ENCODE data around the gene COG1. TPM values are rescaled to one million over a fixed set of nuclear protein-coding genes. Genes with fewer than 3 reads are reported as not detected.

The COG1 gene
- total RNA-seq, 2 experiments from 2014 or later: 29.8 to 30.6 TPM

DNA sequence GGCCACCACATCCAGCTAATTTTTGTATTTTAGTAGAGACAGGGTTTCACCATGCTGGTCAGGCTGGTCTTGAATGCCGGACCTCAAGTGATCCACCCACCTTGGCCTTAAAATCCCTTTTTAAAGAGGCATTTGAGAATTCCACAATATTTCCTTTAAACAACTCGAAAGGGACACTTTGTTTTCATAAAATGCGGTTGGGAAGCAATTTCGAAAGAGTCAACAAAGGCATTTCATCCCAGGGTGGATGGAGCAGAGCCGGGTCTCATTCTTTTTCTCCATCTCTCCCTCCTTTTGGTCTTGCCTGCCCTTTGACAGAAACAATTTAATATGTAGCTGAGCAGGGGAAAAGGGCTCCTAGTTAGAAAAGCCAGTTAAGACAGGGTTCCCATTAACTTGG, 13.5 kb upstream of the COG1 start:
- Mint-ChIP-seq H3K9me3 (no peaks in the 10 kb centered on the region), H3K36me3 (no peaks in the 10 kb centered on the region), H3K4me3 (no peak overlapping the region), H3K27ac (no peak overlapping the region), H3K27me3 (no peaks in the 10 kb centered on the region), H3K4me1 (ENCODE audit: low read depth) (no peaks in the 10 kb centered on the region)
- POLR2A ChIA-PET: no interaction called here
- no peak for DNase-seq
- CTCF ChIA-PET: no interaction called here
- intact Hi-C loops (cut with micrococcal nuclease): no loop called here

DNA sequence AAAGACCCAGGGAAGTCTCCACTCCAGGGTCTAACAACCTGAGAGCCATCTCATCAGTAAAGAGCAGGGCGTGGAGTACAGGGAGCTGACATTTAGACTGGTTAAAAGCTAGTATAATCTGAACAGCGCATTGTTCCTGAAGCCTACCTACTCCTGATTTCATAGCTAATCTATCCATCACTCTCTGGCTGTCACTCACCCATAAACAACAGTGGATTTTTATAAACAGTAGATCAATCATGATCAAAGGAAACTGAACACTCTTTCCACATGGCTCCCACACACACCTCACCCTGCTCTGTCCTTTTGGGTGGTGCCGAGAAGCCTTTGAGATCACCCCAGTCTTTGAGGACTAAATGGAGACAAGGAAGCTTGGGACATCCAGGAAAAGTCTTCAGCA, 13.0 kb upstream of the COG1 start:
- POLR2A ChIA-PET: no interaction called here
- no peaks in the 10 kb centered on the region for H3K4me1 Mint-ChIP-seq (ENCODE audit: low read depth)
- intact Hi-C loops (cut with micrococcal nuclease): no loop called here
- DNase-seq: no peak
- no peak overlapping the region for H3K4me3 Mint-ChIP-seq
- no peaks in the 10 kb centered on the region for H3K36me3 Mint-ChIP-seq
- no peaks in the 10 kb centered on the region for H3K9me3 Mint-ChIP-seq
- no peak overlapping the region for H3K27ac Mint-ChIP-seq
- H3K27me3 Mint-ChIP-seq: no peaks in the 10 kb centered on the region
- CTCF ChIA-PET: no interaction called here

DNA sequence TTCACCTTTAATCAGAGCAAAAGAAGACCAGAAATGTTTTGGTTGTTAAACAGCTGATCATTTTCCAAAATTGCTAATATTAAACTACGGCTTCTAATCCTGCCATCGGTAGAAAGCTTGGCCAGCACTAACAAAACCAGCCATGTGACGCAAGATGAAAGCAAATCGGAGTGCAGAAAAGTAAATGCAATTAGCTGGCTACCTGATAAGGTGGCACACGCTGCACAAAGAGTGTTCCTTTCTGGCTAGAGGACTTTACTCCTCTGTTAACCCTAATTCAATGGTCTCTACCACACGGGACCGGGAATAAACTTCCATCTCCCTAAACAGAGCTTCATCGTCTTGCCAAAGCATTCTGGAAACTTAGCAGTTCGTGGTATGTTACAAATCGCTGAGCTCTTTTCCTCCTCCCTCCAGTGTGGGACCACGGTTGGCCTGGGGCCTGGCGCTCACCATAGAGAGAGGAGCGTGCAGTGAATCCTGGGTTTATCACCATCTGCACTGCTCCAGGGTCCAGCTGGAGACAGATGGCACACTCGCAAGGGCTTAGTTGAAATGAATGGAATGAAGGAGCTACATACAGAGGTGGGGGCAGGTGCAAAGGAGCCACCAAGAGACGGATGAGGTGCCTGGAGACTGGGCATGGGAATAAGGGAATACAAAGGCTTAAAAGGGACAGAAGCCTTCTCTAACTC, 10.1 kb upstream of the COG1 start:
- DNase-seq: no peak
- no peaks in the 10 kb centered on the region for H3K4me1 Mint-ChIP-seq (ENCODE audit: low read depth)
- no peaks in the 10 kb centered on the region for H3K9me3 Mint-ChIP-seq
- H3K36me3 Mint-ChIP-seq: no peaks in the 10 kb centered on the region
- ChIA-PET POLR2A (no interaction called here), CTCF (interaction anchor here (0.7 kb wide), 2 partner anchors 11 to 623 kb away, joined by 3 read pairs; no protein-coding TSS in a partner anchor)
- no peak overlapping the region for H3K4me3 Mint-ChIP-seq
- intact Hi-C loops (cut with micrococcal nuclease): no loop called here
- H3K27ac Mint-ChIP-seq: no peak overlapping the region
- no peaks in the 10 kb centered on the region for H3K27me3 Mint-ChIP-seq

DNA sequence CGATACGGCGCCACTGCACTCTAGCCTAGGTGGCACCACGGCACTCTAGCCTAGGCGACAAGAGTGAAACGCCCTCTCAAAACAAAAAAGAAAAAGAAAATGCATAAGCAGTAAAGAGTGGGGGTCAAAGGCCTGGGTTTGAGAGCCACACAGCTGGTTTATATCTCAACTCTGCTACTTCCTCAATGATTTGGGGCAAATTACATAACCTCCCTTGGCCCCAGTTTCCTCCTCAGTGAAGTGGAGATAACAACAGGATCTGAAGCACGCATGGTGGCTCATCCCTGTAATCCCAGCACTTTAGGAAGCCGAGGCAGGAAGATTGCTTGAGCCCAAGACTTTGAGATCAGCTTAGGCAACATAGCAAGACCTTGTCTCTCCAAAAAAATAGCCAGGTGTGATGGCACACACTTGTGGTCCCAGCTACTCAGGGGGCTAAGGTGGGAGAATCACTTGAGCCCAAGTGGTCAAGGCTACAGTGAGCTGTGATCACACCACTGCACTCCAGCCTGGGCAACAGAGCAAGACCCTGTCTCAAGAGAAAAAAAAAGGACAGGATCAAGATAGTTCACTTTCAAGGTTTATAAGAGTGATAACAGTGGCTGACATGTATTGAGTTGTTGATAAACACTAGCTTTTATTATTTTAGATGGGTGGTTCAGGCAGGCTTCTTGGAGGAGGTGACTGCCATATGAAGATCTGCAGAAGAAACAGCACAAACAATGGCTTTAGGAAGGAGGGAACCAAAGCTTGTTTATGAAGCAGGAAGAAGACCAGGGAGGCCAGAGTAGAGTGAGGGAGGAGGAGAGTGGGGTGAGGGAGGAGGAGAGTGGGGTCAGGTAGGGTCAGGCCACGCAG, 8.5 kb upstream of the COG1 start:
- Mint-ChIP-seq H3K27me3 (no peaks in the 10 kb centered on the region), H3K9me3 (no peaks in the 10 kb centered on the region), H3K4me3 (no peak overlapping the region), H3K4me1 (ENCODE audit: low read depth) (no peaks in the 10 kb centered on the region), H3K27ac (no peak overlapping the region), H3K36me3 (no peaks in the 10 kb centered on the region)
- ChIA-PET POLR2A (interaction anchor here (0.6 kb wide), 1 partner anchor 76 kb away, joined by 3 read pairs; no protein-coding TSS in a partner anchor), CTCF (interaction anchor here (0.6 kb wide), 1 partner anchor 55 kb away, joined by 3 read pairs; no protein-coding TSS in a partner anchor)
- intact Hi-C loops (cut with micrococcal nuclease): no loop called here
- DNase-seq: no peak

DNA sequence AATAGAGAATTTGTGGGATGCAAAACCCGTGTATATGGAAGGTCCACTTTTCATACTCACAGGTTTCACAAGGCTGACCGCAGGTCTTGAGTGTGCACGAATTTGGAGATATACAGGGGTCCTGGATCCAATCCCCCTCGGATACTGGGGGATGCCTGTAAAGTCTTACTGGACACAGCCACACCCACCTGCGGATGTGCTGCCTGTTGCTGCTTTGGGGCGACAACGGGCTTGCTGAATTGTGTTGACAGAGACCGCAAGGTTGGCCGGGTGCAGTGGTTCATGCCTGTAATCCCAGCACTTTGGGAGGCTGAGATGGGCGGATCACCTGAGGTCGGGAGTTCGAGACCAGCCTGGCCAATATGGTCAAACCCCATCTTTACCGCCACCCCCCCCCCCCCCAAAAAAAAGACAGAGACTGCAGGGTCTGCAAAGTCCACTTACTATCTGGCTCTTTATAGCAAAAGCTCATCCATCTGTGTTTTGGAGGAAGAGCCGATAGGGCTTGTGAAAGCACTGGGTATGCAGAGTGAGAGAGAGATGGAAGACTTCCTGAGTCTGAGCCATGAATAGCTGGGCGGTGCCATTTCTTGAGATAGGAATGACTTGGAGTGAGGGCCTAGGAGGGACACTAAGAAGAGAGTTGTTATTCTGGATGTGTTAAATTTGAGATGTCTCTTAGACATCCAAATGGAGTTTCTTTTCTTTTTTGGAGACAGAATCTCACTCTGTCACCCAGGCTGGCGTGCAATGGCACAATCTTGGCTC, 6.4 kb upstream of the COG1 start:
- H3K27ac Mint-ChIP-seq: no peak overlapping the region
- no peak for DNase-seq
- peaks cover 2% of the 10 kb centered on the region for H3K4me1 Mint-ChIP-seq (ENCODE audit: low read depth)
- intact Hi-C loops (cut with micrococcal nuclease): no loop called here
- no peaks in the 10 kb centered on the region for H3K27me3 Mint-ChIP-seq
- no peaks in the 10 kb centered on the region for H3K36me3 Mint-ChIP-seq
- ChIA-PET POLR2A (no interaction called here), CTCF (interaction anchor here (0.6 kb wide), 1 partner anchor 24 kb away, joined by 3 read pairs; no protein-coding TSS in a partner anchor)
- H3K9me3 Mint-ChIP-seq: no peaks in the 10 kb centered on the region
- H3K4me3 Mint-ChIP-seq: no peak overlapping the region

DNA sequence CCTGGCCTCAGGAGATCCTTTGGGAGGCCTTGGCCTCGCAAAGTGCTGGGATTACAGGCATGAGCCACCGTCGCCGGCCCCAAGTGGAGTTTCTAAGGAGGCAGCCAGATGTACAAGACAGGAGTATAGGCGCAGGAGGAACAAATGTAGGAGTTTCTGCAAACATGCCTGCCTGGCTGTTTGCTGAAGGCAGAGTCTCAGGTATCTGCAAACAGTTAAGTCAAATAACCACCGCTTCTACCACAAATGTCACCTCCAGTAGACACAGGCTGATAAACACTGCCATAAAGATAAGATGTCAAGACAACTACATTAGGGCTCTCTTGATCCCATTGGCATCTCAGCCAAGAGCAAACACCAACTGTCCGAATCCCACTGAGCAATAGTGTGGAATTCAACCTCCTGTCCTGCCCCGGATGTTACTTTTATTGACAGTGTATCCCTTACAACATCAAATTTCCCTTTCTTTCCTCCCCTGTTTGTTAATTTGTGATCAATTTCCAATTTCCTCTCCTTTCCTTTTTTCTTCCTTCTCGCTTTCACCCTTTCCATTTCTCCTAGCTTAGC, 5.6 kb upstream of the COG1 start:
- ChIA-PET CTCF (no interaction called here), POLR2A (no interaction called here)
- intact Hi-C loops (cut with micrococcal nuclease): no loop called here
- H3K36me3 Mint-ChIP-seq: peaks cover 1% of the 10 kb centered on the region
- H3K4me1 Mint-ChIP-seq (ENCODE audit: low read depth): peaks cover 5% of the 10 kb centered on the region
- H3K4me3 Mint-ChIP-seq: no peak overlapping the region
- DNase-seq: no peak
- H3K27ac Mint-ChIP-seq: no peak overlapping the region
- no peaks in the 10 kb centered on the region for H3K27me3 Mint-ChIP-seq
- H3K9me3 Mint-ChIP-seq: no peaks in the 10 kb centered on the region

DNA sequence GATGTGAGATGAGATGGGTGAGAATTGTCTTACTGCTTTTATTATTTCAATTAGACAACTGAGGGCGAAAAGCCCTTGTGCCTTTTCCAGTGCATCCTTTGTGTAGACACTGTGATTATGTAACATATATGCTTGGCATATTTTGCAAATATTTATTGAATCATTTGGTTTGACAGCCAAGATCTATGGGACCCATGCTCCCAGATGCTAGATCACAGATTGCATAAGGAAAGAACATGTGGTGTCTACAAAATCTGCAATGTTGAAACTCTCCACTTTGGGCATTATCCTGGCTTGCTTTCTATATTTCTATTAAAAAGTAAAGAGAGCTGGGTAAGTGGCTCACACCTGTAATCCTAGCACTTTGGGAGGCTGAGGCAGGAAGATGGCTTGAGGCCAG, 4.8 kb upstream of the COG1 start:
- H3K27me3 Mint-ChIP-seq: no peaks in the 10 kb centered on the region
- no peak for DNase-seq
- intact Hi-C loops (cut with micrococcal nuclease): no loop called here
- H3K4me1 Mint-ChIP-seq (ENCODE audit: low read depth): peaks cover 6% of the 10 kb centered on the region
- no peaks in the 10 kb centered on the region for H3K9me3 Mint-ChIP-seq
- no peak overlapping the region for H3K27ac Mint-ChIP-seq
- CTCF ChIA-PET: interaction anchor here (2.5 kb wide), 1 partner anchor 461 kb away, joined by 12 read pairs; no protein-coding TSS in a partner anchor
- H3K36me3 Mint-ChIP-seq: peaks cover 2% of the 10 kb centered on the region
- no peak overlapping the region for H3K4me3 Mint-ChIP-seq
- POLR2A ChIA-PET: no interaction called here

DNA sequence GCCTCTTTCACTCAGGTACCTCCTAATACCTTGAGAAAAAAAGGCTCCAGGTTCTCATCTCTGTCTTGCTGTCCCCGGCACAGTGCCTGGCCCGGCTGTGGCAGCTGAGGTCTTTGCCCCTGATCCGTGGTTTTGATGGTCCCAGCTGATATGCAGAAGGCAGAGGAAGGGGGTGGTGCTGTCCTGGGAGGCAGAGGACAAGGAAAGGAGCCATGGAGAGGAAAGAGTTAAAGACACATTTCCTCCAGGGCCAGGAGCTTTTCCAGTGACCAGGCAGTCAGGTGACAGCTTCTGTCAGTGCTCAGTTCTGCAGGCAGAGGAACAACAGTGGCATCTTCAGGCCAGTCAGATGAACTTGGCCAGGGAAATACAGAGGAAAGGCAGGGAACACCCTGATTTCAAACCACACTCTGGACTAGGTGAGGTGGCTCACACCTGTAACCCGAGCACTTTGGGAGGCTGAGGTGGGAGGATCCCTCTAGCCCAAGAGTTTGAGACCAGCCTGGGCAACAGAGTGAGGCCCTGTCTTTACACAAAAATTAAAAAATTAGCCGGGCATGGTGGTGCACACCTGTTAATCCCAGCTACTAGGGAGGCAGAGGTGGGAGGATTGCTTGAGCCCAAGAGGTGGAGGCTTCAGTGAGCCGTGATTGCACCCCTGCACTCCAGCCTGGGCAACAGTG, 3.3 kb upstream of the COG1 start:
- Mint-ChIP-seq H3K27me3 (no peaks in the 10 kb centered on the region), H3K36me3 (peaks cover 2% of the 10 kb centered on the region)
- POLR2A ChIA-PET: no interaction called here

DNA sequence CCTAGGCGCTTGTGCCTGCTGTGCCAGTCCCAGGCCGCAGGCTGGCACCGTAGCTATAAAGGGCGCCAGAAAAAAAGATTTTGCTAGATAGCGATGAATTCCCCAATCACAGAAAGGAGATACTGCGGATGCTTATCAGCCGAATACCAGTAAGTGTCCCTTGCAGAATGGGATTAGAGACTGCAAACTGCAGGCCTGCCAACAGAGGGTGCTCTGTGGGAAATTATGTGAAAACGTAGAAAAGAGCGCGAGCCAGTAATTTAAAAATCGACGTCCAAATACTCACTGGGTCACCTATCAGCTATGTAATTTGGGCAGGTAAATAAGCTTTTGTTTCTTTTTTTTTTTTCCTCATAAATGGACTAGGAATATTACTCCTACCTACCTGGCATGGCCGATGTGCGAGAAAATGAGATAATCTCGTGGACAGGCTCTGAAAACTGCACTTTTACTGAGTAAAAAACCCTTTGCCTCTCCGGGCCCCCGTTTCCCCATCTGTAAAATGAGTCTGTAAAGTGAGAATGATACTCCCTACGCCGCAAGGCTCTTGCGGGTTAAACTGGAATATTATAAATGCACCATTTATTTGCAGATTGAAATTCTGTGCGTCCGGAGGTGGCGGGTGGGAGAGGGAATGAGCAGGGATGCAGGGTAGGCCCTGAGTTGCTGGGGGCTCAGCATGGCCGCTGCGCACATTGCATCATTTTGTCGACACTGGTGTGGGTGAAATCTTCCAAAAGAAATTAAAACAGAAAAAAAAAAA, 1.2 kb upstream of the COG1 start:
- intact Hi-C loops (cut with micrococcal nuclease): loop anchor here (1.0 to 5.0 kb wide), 5 partner anchors 63 to 464 kb away; partner anchors contain the start of genes CDC42EP4 and SLC39A11
- Mint-ChIP-seq H3K27ac (peak overlapping the region; percentile 92), H3K36me3 (peaks cover 7% of the 10 kb centered on the region), H3K4me3 (peak overlapping the region; percentile 85), H3K27me3 (no peaks in the 10 kb centered on the region), H3K9me3 (no peaks in the 10 kb centered on the region), H3K4me1 (ENCODE audit: low read depth) (peaks cover 25% of the 10 kb centered on the region)
- peak; percentile 81 for DNase-seq
- POLR2A ChIA-PET: interaction anchor here (0.5 to 3.4 kb wide), 9 partner anchors 25 to 679 kb away, joined by 3 to 23 read pairs (median 4); partner anchors contain the start of gene SSTR2
- CTCF ChIA-PET: interaction anchor here (0.6 to 3.4 kb wide), 15 partner anchors 11 to 472 kb away, joined by 3 to 28 read pairs (median 5); a partner anchor contains a TSS

More for the DNA sequence above, 3.3 kb upstream of the COG1 start:
- H3K9me3 Mint-ChIP-seq: no peaks in the 10 kb centered on the region
- intact Hi-C loops (cut with micrococcal nuclease): loop anchor here (2.0 to 5.0 kb wide), 3 partner anchors 65 to 183 kb away; partner anchors contain the start of gene CDC42EP4
- H3K27ac Mint-ChIP-seq: no peak overlapping the region
- no peak overlapping the region for H3K4me3 Mint-ChIP-seq
- CTCF ChIA-PET: interaction anchor here (1.0 to 2.5 kb wide), 6 partner anchors 42 to 633 kb away, joined by 3 to 12 read pairs (median 4); no protein-coding TSS in a partner anchor
- peaks cover 12% of the 10 kb centered on the region for H3K4me1 Mint-ChIP-seq (ENCODE audit: low read depth)
- DNase-seq: no peak

DNA sequence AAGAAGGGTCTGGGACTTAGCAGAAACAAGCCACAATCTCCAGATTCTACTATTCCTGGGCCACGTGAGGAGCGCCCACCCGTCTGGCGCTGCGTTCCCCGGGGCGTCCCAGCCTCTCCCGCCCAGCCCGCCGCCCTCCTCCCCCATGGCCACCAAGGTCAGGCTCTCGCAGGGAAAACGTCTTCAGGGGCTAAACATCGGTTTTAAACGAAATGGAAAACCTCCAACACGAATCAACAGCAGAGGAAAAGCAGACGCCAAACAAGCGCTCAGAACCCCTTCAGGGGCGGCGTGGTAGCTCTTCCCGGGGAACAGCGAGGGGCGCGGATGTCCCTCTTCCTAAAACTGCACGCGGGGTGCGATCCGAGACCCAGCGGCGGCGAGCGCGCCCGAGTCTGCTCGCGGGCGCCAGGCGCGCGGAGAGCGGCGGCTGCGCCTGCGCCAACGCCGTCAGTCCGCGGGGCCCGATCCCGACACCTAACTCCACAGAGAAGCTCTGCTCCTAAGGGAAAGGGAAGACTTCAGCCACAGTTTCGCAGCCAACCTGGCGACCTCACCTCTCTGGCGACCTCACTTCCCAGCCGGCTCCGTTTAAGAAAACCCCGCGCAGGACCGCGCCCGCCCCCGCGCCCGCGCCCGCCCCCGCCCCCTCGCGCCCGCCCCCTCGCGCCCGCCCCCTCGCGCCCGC, 505 bp upstream of the COG1 start:
- CTCF ChIA-PET: interaction anchor here (0.6 to 3.4 kb wide), 15 partner anchors 11 to 473 kb away, joined by 3 to 28 read pairs (median 5); a partner anchor contains a TSS
- H3K4me3 Mint-ChIP-seq: peak overlapping the region; percentile 85
- intact Hi-C loops (cut with micrococcal nuclease): loop anchor here (2.0 to 5.0 kb wide), 3 partner anchors 100 to 180 kb away; partner anchors contain the start of genes CDC42EP4 and SLC39A11
- peak overlapping the region; percentile 92 for H3K27ac Mint-ChIP-seq
- peak; percentile 79 for DNase-seq
- H3K4me1 Mint-ChIP-seq (ENCODE audit: low read depth): peaks cover 25% of the 10 kb centered on the region
- no peaks in the 10 kb centered on the region for H3K27me3 Mint-ChIP-seq
- no peaks in the 10 kb centered on the region for H3K9me3 Mint-ChIP-seq
- POLR2A ChIA-PET: interaction anchor here (0.5 to 3.4 kb wide), 9 partner anchors 26 to 679 kb away, joined by 3 to 23 read pairs (median 3); partner anchors contain the start of gene SSTR2
- peaks cover 13% of the 10 kb centered on the region for H3K36me3 Mint-ChIP-seq
